OCI-LY7 (cell line): Measurements from ENCODE around the gene SOS1.

Experiments
- CTCF ChIP-seq: fragments of 200-600 bp; sonication (generic); conservative IDR thresholded peaks from 2 replicates; pipeline ENCODE4 v1.5.1; 2014; ENCODE audit warnings: mild to moderate bottlenecking, antibody characterized with exemption, low read length, moderate library complexity, mixed read lengths
- EZH2phosphoT487 ChIP-seq: fragments of 200-600 bp; sonication (generic); IDR thresholded peaks from 2 replicates; pipeline ENCODE4 v1.6.1; 2018; ENCODE audit warnings: low read depth, borderline replicate concordance, mild to moderate bottlenecking, mixed run types, antibody characterized with exemption, low read length, moderate library complexity, mixed read lengths

GRCh38 chr2:38981670-38982357 is 139.0 kb downstream of the SOS1 start:
- TF ChIP-seq CTCF (no peak), EZH2phosphoT487 (no peak)
